GM19397 (cell line): ENCODE data around the gene KRTAP10-11.
"Not testable (repeated sequence)": the region's sequence is repeated elsewhere in the genome, so short reads cannot be mapped to it uniquely, and the experiment has no call there.

Experiments used
- ATAC-seq: cut with Tn5 transposase; IDR thresholded peaks from one replicate; pipeline ENCODE4 v1.9.1; 2021; ENCODE audit warnings: mild to moderate bottlenecking, moderate library complexity; ENCODE audit not compliant: unreplicated experiment

KRTAP10-11 gene

GRCh38 chr21:44661567-44661966 is 15.4 kb downstream of the KRTAP10-11 start:
- not testable (repeated sequence) for ATAC-seq

GRCh38 chr21:44664691-44665090 is 18.5 kb downstream of the KRTAP10-11 start:
- ATAC-seq, result no peak

GRCh38 chr21:44666401-44667320 is 20.4 kb downstream of the KRTAP10-11 start, which contains the start of gene KRTAP12-2:
KRTAP12-2 (minus strand) TSS chr21:44666927; CDS start chr21:44666886, 41 bp downstream.
- ATAC-seq, result no peak

GRCh38 chr21:44667612-44668011 is 21.4 kb downstream of the KRTAP10-11 start:
- no peak for ATAC-seq

GRCh38 chr21:44670642-44671432 is 24.6 kb downstream of the KRTAP10-11 start:
- ATAC-seq, result no peak

- ATAC-seq, result no peak
Measured at GRCh38 chr21:44671911-44672310, 25.7 kb downstream of the KRTAP10-11 start.

- no peak for ATAC-seq
Measured at GRCh38 chr21:44677881-44678280, 31.7 kb downstream of the KRTAP10-11 start.

GRCh38 chr21:44681152-44681551 is 34.9 kb downstream of the KRTAP10-11 start:
- ATAC-seq, result no peak

- ATAC-seq, result no peak
Measured at GRCh38 chr21:44681861-44682579, 35.8 kb downstream of the KRTAP10-11 start, which contains the start of gene KRTAP12-1. KRTAP12-1 (minus strand) TSS chr21:44682163; CDS start chr21:44682123, 40 bp downstream.

- no peak for ATAC-seq
Measured at GRCh38 chr21:44682580-44683151, 36.5 kb downstream of the KRTAP10-11 start.

- ATAC-seq, result no peak
Measured at GRCh38 chr21:44684077-44684476, 37.9 kb downstream of the KRTAP10-11 start.

GRCh38 chr21:44684483-44684882 is 38.3 kb downstream of the KRTAP10-11 start:
- no peak for ATAC-seq

GRCh38 chr21:44685050-44685449 is 38.8 kb downstream of the KRTAP10-11 start:
- ATAC-seq, result not testable (repeated sequence)

- ATAC-seq, result no peak
Measured at GRCh38 chr21:44686000-44686781, 40.0 kb downstream of the KRTAP10-11 start.

GRCh38 chr21:44686843-44687561 is 40.8 kb downstream of the KRTAP10-11 start:
- ATAC-seq, result no peak

- no peak for ATAC-seq
Measured at GRCh38 chr21:44687671-44688070, 41.5 kb downstream of the KRTAP10-11 start.

- ATAC-seq, result not testable (repeated sequence)
Measured at GRCh38 chr21:44689740-44690139, 43.5 kb downstream of the KRTAP10-11 start.

GRCh38 chr21:44691686-44692085 is 45.5 kb downstream of the KRTAP10-11 start:
- ATAC-seq, result no peak
